C1 segment of cervical spinal cord (tissue), 14 donors: ENCODE results near the gene DNAH17.

Source experiments
- DNase-seq, 14 donors: peaks; one replicate each; lab custom pipeline; 2025; lab: John Stamatoyannopoulos, UW

DNAH17 gene

GRCh38 chr17:78393575-78393974 is 183.6 kb downstream of the DNAH17 start:
- DNase-seq: no peak

GRCh38 chr17:78392295-78392694 is 184.9 kb downstream of the DNAH17 start:
- DNase-seq: no peak

GRCh38 chr17:78391843-78392242 is 185.4 kb downstream of the DNAH17 start:
- no peak for DNase-seq

- DNase-seq: no peak
Measured at GRCh38 chr17:78391051-78391431, 186.2 kb downstream of the DNAH17 start.

- no peak for DNase-seq
Measured at GRCh38 chr17:78390241-78391050, 186.8 kb downstream of the DNAH17 start.

- peak in 5 of 14 donors; percentile 12 to 36 (median 19) for DNase-seq
Measured at GRCh38 chr17:78387977-78388941, 188.9 kb downstream of the DNAH17 start.

GRCh38 chr17:78384479-78385175 is 192.6 kb downstream of the DNAH17 start:
- no peak for DNase-seq

GRCh38 chr17:78383725-78384471 is 193.3 kb downstream of the DNAH17 start:
- DNase-seq: peak in 5 of 14 donors; percentile 5 to 67 (median 12)

GRCh38 chr17:78381601-78382232 is 195.5 kb downstream of the DNAH17 start:
- no peak for DNase-seq

GRCh38 chr17:78380370-78380769 is 196.8 kb downstream of the DNAH17 start:
- DNase-seq: no peak

- DNase-seq: no peak
Measured at GRCh38 chr17:78379131-78379491, 198.1 kb downstream of the DNAH17 start.

- DNase-seq: peak in 13 of 14 donors; percentile 23 to 86 (median 71)
Measured at GRCh38 chr17:78378225-78379130, 198.7 kb downstream of the DNAH17 start, which contains the start of gene PGS1. TSS of gene PGS1 (plus strand) at chr17:78378649. CDS start at chr17:78378666, 17 bp downstream.

- no peak for DNase-seq
Measured at GRCh38 chr17:78377858-78378224, 199.4 kb downstream of the DNAH17 start.

GRCh38 chr17:78376161-78376560 is 201.0 kb downstream of the DNAH17 start:
- no peak for DNase-seq

- DNase-seq: no peak
Measured at GRCh38 chr17:78375401-78376151, 201.6 kb downstream of the DNAH17 start.

GRCh38 chr17:78374631-78375274 is 202.4 kb downstream of the DNAH17 start:
- no peak for DNase-seq

- no peak for DNase-seq
Measured at GRCh38 chr17:78374189-78374588, 203.0 kb downstream of the DNAH17 start.
